ENCODE measurements around the gene LRRC38.
"Not testable (repeated sequence)": the region's sequence is repeated elsewhere in the genome, so short reads cannot be mapped to it uniquely, and the experiment has no call there.

LRRC38 gene

GRCh38 chr1:13513895-13514546 is at the start of gene LRRC38:
Gene LRRC38 (minus strand): TSS chr1:13514003. CDS start chr1:13513593, 410 bp downstream.
- no peak for DNase-seq (ENCODE audit: low read depth in 3 of 3)

GRCh38 chr1:13562981-13563380 is 49.2 kb upstream of the LRRC38 start:
- not testable (repeated sequence) for DNase-seq (ENCODE audit: low read depth in 3 of 3)

GRCh38 chr1:13560541-13560940 is 46.7 kb upstream of the LRRC38 start:
- DNase-seq (ENCODE audit: low read depth in 3 of 3), result no peak

- DNase-seq (ENCODE audit: low read depth in 3 of 3), result no peak
These were observed 42.5 kb upstream of the LRRC38 start for GRCh38 chr1:13556224-13556764.

- DNase-seq (ENCODE audit: low read depth in 3 of 3), result no peak
These were observed 41.0 kb upstream of the LRRC38 start for GRCh38 chr1:13554798-13555197.

- no peak for DNase-seq (ENCODE audit: low read depth in 3 of 3)
These were observed 36.9 kb upstream of the LRRC38 start for GRCh38 chr1:13550663-13551062.

- no peak for DNase-seq (ENCODE audit: low read depth in 3 of 3)
These were observed 35.7 kb upstream of the LRRC38 start for GRCh38 chr1:13549521-13549920.

GRCh38 chr1:13549021-13549420 is 35.2 kb upstream of the LRRC38 start:
- no peak for DNase-seq (ENCODE audit: low read depth in 3 of 3)

- DNase-seq (ENCODE audit: low read depth in 3 of 3), result no peak
These were observed 34.5 kb upstream of the LRRC38 start for GRCh38 chr1:13548281-13548680.

GRCh38 chr1:13546791-13547190 is 33.0 kb upstream of the LRRC38 start:
- no peak for DNase-seq (ENCODE audit: low read depth in 3 of 3)

GRCh38 chr1:13544221-13544556 is 30.4 kb upstream of the LRRC38 start:
- DNase-seq (ENCODE audit: low read depth in 3 of 3), result no peak

- DNase-seq (ENCODE audit: low read depth in 3 of 3), result no peak
These were observed 29.8 kb upstream of the LRRC38 start for GRCh38 chr1:13543451-13544220.

- no peak for DNase-seq (ENCODE audit: low read depth in 3 of 3)
These were observed 27.8 kb upstream of the LRRC38 start for GRCh38 chr1:13541435-13542215.

GRCh38 chr1:13540866-13541265 is 27.1 kb upstream of the LRRC38 start:
- no peak for DNase-seq (ENCODE audit: low read depth in 3 of 3)

- DNase-seq (ENCODE audit: low read depth in 3 of 3), result no peak
These were observed 25.9 kb upstream of the LRRC38 start for GRCh38 chr1:13539683-13540082.

- no peak for DNase-seq (ENCODE audit: low read depth in 3 of 3)
These were observed 25.0 kb upstream of the LRRC38 start for GRCh38 chr1:13538832-13539231.

- DNase-seq (ENCODE audit: low read depth in 3 of 3), result no peak
These were observed 22.8 kb upstream of the LRRC38 start for GRCh38 chr1:13536571-13536970.

- DNase-seq (ENCODE audit: low read depth in 3 of 3), result no peak
These were observed 21.4 kb upstream of the LRRC38 start for GRCh38 chr1:13535227-13535626.

GRCh38 chr1:13528320-13528719 is 14.5 kb upstream of the LRRC38 start:
- no peak for DNase-seq (ENCODE audit: low read depth in 3 of 3)

GRCh38 chr1:13523780-13524477 is 10.1 kb upstream of the LRRC38 start:
- DNase-seq (ENCODE audit: low read depth in 3 of 3), result no peak

- DNase-seq (ENCODE audit: low read depth in 3 of 3), result no peak
These were observed 7.2 kb upstream of the LRRC38 start for GRCh38 chr1:13520985-13521384.

Measured in stimulated activated CD4-positive, alpha-beta T cell treated with anti-CD3 and anti-CD28 coated beads, TNF-alpha, amount 100 ng/mL, for 48 hours (primary cell).